Mesenchymal stem cell (in vitro differentiated cells and primary cell): ENCODE data around the gene GPR15LG.

Experiments
- DNase-seq: peaks from one replicate; pipeline ENCODE4 v3.0.0-alpha.2; 2013
- H2AFZ ChIP-seq: one replicate; pipeline ENCODE4 v1.6.1; 2013; ENCODE audit warnings: low read depth, mild to moderate bottlenecking, control low read depth, inconsistent platforms, low read length, moderate library complexity
- H2AK5ac ChIP-seq: 2 replicates; pipeline ENCODE4 v1.6.1; 2013; ENCODE audit warnings: low read length, moderate library complexity, mild to moderate bottlenecking, inconsistent platforms; ENCODE audit not compliant: severe bottlenecking
- H2BK120ac ChIP-seq: one replicate; pipeline ENCODE4 v1.6.1; 2013; ENCODE audit warnings: low read depth, mild to moderate bottlenecking, inconsistent platforms, low read length, moderate library complexity
- H2BK12ac ChIP-seq, 2 experiments: one replicate each; pipeline ENCODE4 v1.6.1; 2013; ENCODE audit warnings: inconsistent platforms in 2 of 2, low read length in 2 of 2, mild to moderate bottlenecking in 2 of 2, moderate library complexity in 2 of 2, control low read depth in 1 of 2
- H2BK15ac ChIP-seq: one replicate; pipeline ENCODE4 v1.6.1; 2013; ENCODE audit warnings: mild to moderate bottlenecking, low read depth, inconsistent platforms; ENCODE audit not compliant: poor library complexity, severe bottlenecking
- H2BK5ac ChIP-seq: 2 replicates; pipeline ENCODE4 v1.6.1; 2013; ENCODE audit warnings: low read depth, mild to moderate bottlenecking, low read length, control low read depth, inconsistent platforms; ENCODE audit not compliant: poor library complexity, severe bottlenecking
- H3K14ac ChIP-seq, 2 experiments: one replicate each; pipeline ENCODE4 v1.6.1; 2013; ENCODE audit warnings: inconsistent platforms in 2 of 2, low read length in 2 of 2, control low read depth in 1 of 2, mild to moderate bottlenecking in 1 of 2, moderate library complexity in 1 of 2
- H3K18ac ChIP-seq, 2 experiments: one replicate each; pipeline ENCODE4 v1.6.1; 2013; ENCODE audit warnings: inconsistent platforms in 2 of 2, low read length in 2 of 2, control low read depth in 1 of 2, low read depth in 1 of 2, mild to moderate bottlenecking in 1 of 2
- H3K23ac ChIP-seq, 2 experiments: one replicate each; pipeline ENCODE4 v1.6.1; 2013; ENCODE audit warnings: inconsistent platforms in 2 of 2, low read length in 2 of 2, mild to moderate bottlenecking in 2 of 2, moderate library complexity in 2 of 2, control low read depth in 1 of 2
- H3K27ac ChIP-seq: 2 replicates; pipeline ENCODE4 v1.5.1; 2013; ENCODE audit warnings: mild to moderate bottlenecking, moderate library complexity, low read length, control low read depth, inconsistent platforms; ENCODE audit not compliant: poor library complexity, severe bottlenecking
- H3K27me3 ChIP-seq, 2 experiments: 2 replicates each; pipeline versions ENCODE4 v1.6.1 to v1.7.0; 2013; ENCODE audit warnings: low read length in 2 of 2, mild to moderate bottlenecking in 2 of 2, moderate library complexity in 2 of 2, control low read depth in 1 of 2, inconsistent platforms in 1 of 2; ENCODE audit not compliant: control insufficient read depth in 1 of 2, insufficient read depth in 1 of 2
- H3K36me3 ChIP-seq, 2 experiments: 2 replicates each; pipeline versions ENCODE4 v1.6.1 to v1.7.0; 2013; ENCODE audit warnings: low read length in 2 of 2, control low read depth in 1 of 2, inconsistent platforms in 1 of 2, low read depth in 1 of 2, mild to moderate bottlenecking in 1 of 2; ENCODE audit not compliant: insufficient read depth in 2 of 2, control insufficient read depth in 1 of 2
- H3K4ac ChIP-seq, 2 experiments: one replicate each; pipeline ENCODE4 v1.6.1; 2013; ENCODE audit warnings: inconsistent platforms in 2 of 2, low read length in 2 of 2, mild to moderate bottlenecking in 2 of 2, moderate library complexity in 2 of 2, control low read depth in 1 of 2, low read depth in 1 of 2
- H3K4me1 ChIP-seq: 2 replicates; pipeline ENCODE4 v1.6.1; 2013; ENCODE audit warnings: low read depth, low read length, control low read depth; ENCODE audit not compliant: control insufficient read depth, insufficient read depth
- H3K4me2 ChIP-seq: 2 replicates; pipeline ENCODE4 v1.6.1; 2013; ENCODE audit warnings: low read length, mild to moderate bottlenecking, inconsistent platforms; ENCODE audit not compliant: poor library complexity, severe bottlenecking
- H3K4me3 ChIP-seq, 2 experiments: 2 replicates each; pipeline versions ENCODE4 v1.5.1 to v1.7.0; 2013; ENCODE audit warnings: low read length in 2 of 2, mild to moderate bottlenecking in 2 of 2, control low read depth in 1 of 2, low read depth in 1 of 2; ENCODE audit not compliant: insufficient read depth in 1 of 2
- H3K79me1 ChIP-seq: replicated peaks from 2 replicates; pipeline ENCODE4 v1.6.1; 2013; ENCODE audit warnings: mild to moderate bottlenecking, control low read depth, low read length, inconsistent platforms; ENCODE audit not compliant: poor library complexity, severe bottlenecking
- H3K9ac ChIP-seq: 2 replicates; pipeline ENCODE4 v1.7.0; 2013; ENCODE audit warnings: mild to moderate bottlenecking, low read length, moderate library complexity
- H3K9me3 ChIP-seq: 2 replicates; pipeline ENCODE4 v1.7.0; 2013; ENCODE audit warnings: mild to moderate bottlenecking, low read length; ENCODE audit not compliant: control insufficient read depth
- H4K8ac ChIP-seq: one replicate; pipeline ENCODE4 v1.6.1; 2013; ENCODE audit warnings: inconsistent platforms, mild to moderate bottlenecking, low read length, moderate library complexity
- H4K91ac ChIP-seq: one replicate; pipeline ENCODE4 v1.6.1; 2013; ENCODE audit warnings: mild to moderate bottlenecking, low read length, inconsistent platforms
- WGBS: methylation state at CpG from one replicate; pipeline ENCODE4 v1.1.7; 2013; ENCODE audit warnings: mixed read lengths; 5-methylcytosine and 5-hydroxymethylcytosine counted together

The GPR15LG gene

GRCh38 chr10:84137811-84138210 is 35.8 kb upstream of the GPR15LG start:
- no peak overlapping the region for H3K14ac ChIP-seq
- no peak overlapping the region for H3K18ac ChIP-seq
- no peak overlapping the region for H4K91ac ChIP-seq
- no peak overlapping the region for H2AFZ ChIP-seq
- peaks cover 3% of the 10 kb centered on the region for H3K79me1 ChIP-seq
- no peak overlapping the region for H2BK5ac ChIP-seq
- H3K4ac ChIP-seq = no peak overlapping the region
- peaks cover 2% of the 10 kb centered on the region for H3K4me1 ChIP-seq
- peaks cover 0 to 15% of the 10 kb centered on the region in 2 experiments for H3K36me3 ChIP-seq
- H2BK12ac ChIP-seq = no peak overlapping the region
- no peak for DNase-seq
- no peak overlapping the region for H4K8ac ChIP-seq
- no peaks in the 10 kb centered on the region for H3K27me3 ChIP-seq
- H3K23ac ChIP-seq = no peak overlapping the region
- WGBS = 100% methylated on average over 1 of the region's 2 CpGs
- no peak overlapping the region for H3K27ac ChIP-seq
- H3K9me3 ChIP-seq = no peaks in the 10 kb centered on the region
- H3K4me2 ChIP-seq = no peak overlapping the region
- H2BK15ac ChIP-seq = no peak overlapping the region
- H2BK120ac ChIP-seq = no peak overlapping the region
- H2AK5ac ChIP-seq = no peak overlapping the region
- no peak overlapping the region for H3K4me3 ChIP-seq
- H3K9ac ChIP-seq = no peak overlapping the region

DNA sequence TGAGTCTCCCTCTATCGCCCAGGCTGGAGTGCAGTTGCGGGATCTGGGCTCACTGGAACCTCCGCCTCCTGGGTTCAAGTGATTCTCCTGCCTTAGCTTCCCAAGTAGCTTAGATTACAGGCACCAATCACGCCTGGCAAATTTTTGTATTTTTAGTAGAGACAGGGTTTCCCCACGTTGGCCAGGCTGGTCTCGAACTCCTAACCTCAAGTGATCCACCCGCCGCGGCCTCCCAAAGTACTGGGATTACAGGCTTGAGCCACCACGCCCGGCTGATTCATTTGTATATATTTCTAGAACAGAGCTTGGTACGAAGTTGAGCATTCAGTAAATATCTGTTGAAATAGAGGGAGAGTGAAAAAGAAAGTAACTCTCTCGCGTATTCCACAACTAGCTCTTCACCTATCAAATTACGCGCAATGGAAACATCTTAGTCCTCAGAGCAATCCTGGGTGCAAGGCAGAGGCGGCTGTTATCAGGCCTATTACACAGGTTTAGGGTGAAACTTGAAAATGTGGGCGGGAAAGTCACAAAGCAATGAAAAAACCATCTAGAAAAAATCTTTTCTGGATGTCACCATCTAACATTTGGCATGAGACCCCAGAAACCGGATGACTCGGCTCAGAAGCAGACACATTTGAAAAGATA is 35.0 kb upstream of the GPR15LG start:
- peak; percentile 82 for DNase-seq
- 88% methylated on average over 17 of the region's 20 CpGs for WGBS
- Histone ChIP-seq H3K14ac (no peak overlapping the region), H3K18ac (peak overlapping the region in 1 of 2 experiments; percentile 18), H4K91ac (no peak overlapping the region), H2AK5ac (no peak overlapping the region), H3K9ac (peak overlapping the region; percentile 99), H4K8ac (peak overlapping the region; percentile 84), H3K9me3 (no peaks in the 10 kb centered on the region), H3K27me3 (no peaks in the 10 kb centered on the region), H2BK15ac (no peak overlapping the region), H2BK12ac (no peak overlapping the region), H3K4me2 (peak overlapping the region; percentile 47), H3K4me3 (peak overlapping the region in 1 of 2 experiments; percentile 90), H3K4me1 (peaks cover 2% of the 10 kb centered on the region), H3K23ac (no peak overlapping the region), H3K36me3 (peaks cover 0 to 23% of the 10 kb centered on the region in 2 experiments), H2BK5ac (no peak overlapping the region), H2AFZ (peak overlapping the region; percentile 85), H3K79me1 (peaks cover 3% of the 10 kb centered on the region), H3K27ac (no peak overlapping the region), H3K4ac (peak overlapping the region in 1 of 2 experiments; percentile 90), H2BK120ac (peak overlapping the region; percentile 42)

DNA sequence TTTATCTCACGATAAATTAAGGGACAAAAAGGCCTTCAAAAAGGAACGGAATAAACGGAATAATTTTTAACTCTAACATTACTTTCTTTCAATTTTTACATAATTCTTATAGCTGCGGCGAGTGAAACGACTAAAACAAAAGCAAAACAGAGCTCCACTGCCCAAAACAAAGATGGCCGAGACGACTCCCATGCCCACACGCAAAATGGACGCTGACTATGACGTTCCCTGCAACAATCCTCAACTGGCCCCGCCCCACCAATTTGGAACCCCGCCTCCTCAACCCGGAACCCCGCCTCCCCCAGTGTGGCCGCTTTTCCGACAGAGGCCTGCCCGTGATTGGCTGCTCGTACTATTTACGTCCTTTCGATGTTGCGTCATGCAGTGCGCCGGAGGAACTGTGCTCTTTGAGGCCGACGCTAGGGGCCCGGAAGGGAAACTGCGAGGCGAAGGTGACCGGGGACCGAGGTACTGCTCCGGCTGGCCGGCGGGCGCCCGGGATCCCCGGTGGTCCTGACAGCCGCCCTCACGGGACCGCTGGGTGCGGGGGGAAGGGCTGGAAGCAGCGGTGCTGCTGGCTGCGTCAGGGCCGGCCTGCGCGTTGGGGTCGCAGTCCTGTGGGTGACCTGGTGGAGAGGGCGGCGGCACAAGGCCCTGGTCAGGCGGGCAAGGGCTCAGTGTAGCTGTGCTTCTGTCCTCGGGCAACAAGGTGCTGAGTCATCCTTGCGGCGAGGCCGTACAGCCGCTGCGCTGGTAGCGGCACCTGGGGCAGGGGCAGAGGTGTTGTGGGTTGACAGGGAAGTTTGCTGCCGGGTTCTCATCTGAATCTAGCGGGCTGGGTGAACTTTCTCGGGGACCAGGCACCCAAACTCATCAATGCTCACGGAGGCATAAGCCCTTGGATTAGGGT is 34.2 kb upstream of the GPR15LG start, which contains the start of gene GHITM:
GHITM (plus strand) TSS at position 384 of the 910 bp plus-strand sequence. CDS start 1,992 bp downstream, outside the sequence.
- Histone ChIP-seq H2BK120ac (peak within 1 kb of the TSS; percentile 51), H3K9me3 (no peaks in the 10 kb centered on the region), H3K27me3 (no peaks in the 10 kb centered on the region), H2BK15ac (peak within 1 kb of the TSS; percentile 62), H3K4me2 (peak within 1 kb of the TSS; percentile 71), H3K27ac (peak within 1 kb of the TSS; percentile 29), H4K91ac (peak within 1 kb of the TSS; percentile 98), H3K4ac (peak within 1 kb of the TSS; percentile 10 to 90), H2AFZ (peak within 1 kb of the TSS; percentile 89), H2AK5ac (no peak within 1 kb of the TSS), H3K4me1 (peaks cover 2% of the 10 kb centered on the region), H3K79me1 (peaks cover 5% of the 10 kb centered on the region), H3K36me3 (peaks cover 0 to 31% of the 10 kb centered on the region in 2 experiments), H4K8ac (peak within 1 kb of the TSS; percentile 94), H3K18ac (peak within 1 kb of the TSS; percentile 79 to 86), H2BK12ac (peak within 1 kb of the TSS in 1 of 2 experiments; percentile 49), H3K14ac (peak within 1 kb of the TSS in 1 of 2 experiments; percentile 98), H3K9ac (peak within 1 kb of the TSS; percentile 99), H2BK5ac (no peak within 1 kb of the TSS), H3K23ac (peak within 1 kb of the TSS in 1 of 2 experiments; percentile 34), H3K4me3 (peak within 1 kb of the TSS; percentile 90 to 95)
- 0% methylated on average over 61 of the region's 61 CpGs for WGBS
- peak; percentile 99 for DNase-seq

DNA sequence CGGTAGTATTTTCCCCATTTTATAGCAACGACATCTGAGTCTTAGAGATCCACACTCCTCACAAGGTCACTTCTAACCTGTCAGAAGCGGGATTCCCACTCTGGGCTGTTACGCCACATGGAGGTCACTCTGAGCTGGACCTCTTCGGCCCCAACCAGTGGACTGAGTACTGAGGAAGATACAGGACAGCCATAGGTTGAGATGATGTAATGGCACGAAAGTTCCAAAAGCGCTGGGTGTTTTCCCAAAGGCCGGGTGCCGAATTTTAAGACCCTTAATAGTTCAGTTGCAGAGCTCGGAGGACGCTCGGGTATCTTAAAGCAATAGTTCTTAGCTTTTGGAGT is 33.6 kb upstream of the GPR15LG start:
- H3K18ac ChIP-seq = peak overlapping the region in 1 of 2 experiments; percentile 86
- no peak overlapping the region for H2AK5ac ChIP-seq
- H4K8ac ChIP-seq = no peak overlapping the region
- H3K4ac ChIP-seq = peak overlapping the region; percentile 10 to 56
- no peak overlapping the region for H2BK5ac ChIP-seq
- peak overlapping the region; percentile 71 for H3K4me2 ChIP-seq
- H3K36me3 ChIP-seq = peaks cover 0 to 37% of the 10 kb centered on the region in 2 experiments
- H3K4me1 ChIP-seq = peaks cover 2% of the 10 kb centered on the region
- DNase-seq = peak; percentile 81
- H2AFZ ChIP-seq = no peak overlapping the region
- no peak overlapping the region for H4K91ac ChIP-seq
- no peak overlapping the region for H3K14ac ChIP-seq
- 4% methylated on average over 12 of the region's 12 CpGs for WGBS
- H3K27ac ChIP-seq = peak overlapping the region; percentile 29
- no peak overlapping the region for H3K23ac ChIP-seq
- no peaks in the 10 kb centered on the region for H3K27me3 ChIP-seq
- no peak overlapping the region for H2BK15ac ChIP-seq
- H3K4me3 ChIP-seq = peak overlapping the region; percentile 90 to 95
- H3K9me3 ChIP-seq = no peaks in the 10 kb centered on the region
- peaks cover 7% of the 10 kb centered on the region for H3K79me1 ChIP-seq
- no peak overlapping the region for H2BK12ac ChIP-seq
- no peak overlapping the region for H2BK120ac ChIP-seq
- H3K9ac ChIP-seq = peak overlapping the region; percentile 99
